Lung (tissue), 12 donors: ENCODE measurements around the gene C16orf86. TPM values are rescaled to one million over a fixed set of nuclear protein-coding genes. Genes with fewer than 3 reads are reported as not detected.

Experiments
- ATAC-seq: fragments of 200-7000 bp; cut with Tn5 transposase; one replicate; pipeline ENCODE4 v1.9.1; 2020; ENCODE audit warnings: moderate number of reproducible peaks; ENCODE audit not compliant: insufficient read depth, low FRiP score
- DNase-seq, 3 donors: peaks; one replicate each; pipeline ENCODE4 v3.0.0-alpha.2; 2013 to 2017
- H3K27ac ChIP-seq, 2 donors: one replicate each; pipeline ENCODE4 v1.5.1; 2013; ENCODE audit warnings: mild to moderate bottlenecking in 2 of 2, moderate library complexity in 2 of 2, control low read depth in 1 of 2, inconsistent platforms in 1 of 2, low read depth in 1 of 2, low read length in 1 of 2
- H3K27me3 ChIP-seq, 3 donors: one replicate each; pipeline ENCODE4 v1.5.1; 2013; ENCODE audit warnings: low read length in 2 of 3; ENCODE audit not compliant: control insufficient read depth in 3 of 3, insufficient read depth in 3 of 3
- H3K36me3 ChIP-seq, 4 donors: one replicate each; pipeline ENCODE4 v1.5.1; 2013; ENCODE audit warnings: low read length in 4 of 4, mild to moderate bottlenecking in 1 of 4, moderate library complexity in 1 of 4; ENCODE audit not compliant: control insufficient read depth in 4 of 4, insufficient read depth in 4 of 4
- H3K4me1 ChIP-seq, 5 donors: one replicate each; pipeline ENCODE4 v1.5.1; 2013; ENCODE audit warnings: low read length in 5 of 5, mild to moderate bottlenecking in 2 of 5, moderate library complexity in 1 of 5; ENCODE audit not compliant: control insufficient read depth in 5 of 5, insufficient read depth in 5 of 5
- H3K4me3 ChIP-seq: one replicate; pipeline ENCODE4 v1.5.1; 2013; ENCODE audit warnings: mild to moderate bottlenecking, control low read depth, moderate library complexity
- H3K9ac ChIP-seq, 2 donors: one replicate each; pipeline ENCODE4 v1.5.1; 2013; ENCODE audit warnings: low read length in 2 of 2, control low read depth in 1 of 2; ENCODE audit not compliant: insufficient read depth in 1 of 2
- H3K9me3 ChIP-seq, 4 donors: one replicate each; pipeline ENCODE4 v1.5.1; 2013; ENCODE audit warnings: low read length in 3 of 4, mild to moderate bottlenecking in 1 of 4, moderate library complexity in 1 of 4; ENCODE audit not compliant: control insufficient read depth in 4 of 4, insufficient read depth in 3 of 4
- CTCF ChIP-seq: IDR thresholded peaks from 2 replicates; pipeline ENCODE4 v1.5.1; 2012; ENCODE audit warnings: mild to moderate bottlenecking; ENCODE audit errors: control extremely low read depth, extremely low read depth
- WGBS, 2 donors: extraction: QIAGEN DNeasy Blood & Tissue Kit; methylation state at CpG; one replicate each; pipeline ENCODE4 v1.1.7; 2013; 5-methylcytosine and 5-hydroxymethylcytosine counted together
- polyA plus RNA-seq, 2 donors: library from polyadenylated mRNA; stranded (reverse); fragments of 200-250 nt; gene quantifications; one replicate each; pipeline ENCODE4 v1.2.1, GENCODE V29; 2013
- total RNA-seq, 2 donors: library from RNA; depleted of rRNA in 1 of 2; stranded (reverse); fragments of >200 nt in 1 of 2; gene quantifications; one replicate each; pipeline ENCODE4 v1.2.1, GENCODE V29; 2014 to 2021
- donor health status: control.
- donor health status: control.
- donor health status: Bipolar disorder and iron deficiency.
- donor health status: healthy.
- donor health status: DM: yes; HTN: yes; CAD: no.

Gene C16orf86
- total and polyA plus RNA-seq, 4 donors, result 3.7 to 6.4 (median 5.2) TPM

GRCh38 chr16:67658849-67659674 is 7.6 kb upstream of the C16orf86 start:
- Histone ChIP-seq H3K4me1 (peaks cover 2 to 13% (median 7%) of the 10 kb centered on the region in 5 donors), H3K27ac (no peak overlapping the region), H3K27me3 (peaks cover 0 to 8% (median 5%) of the 10 kb centered on the region in 3 donors), H3K4me3 (peak overlapping the region; percentile 81), H3K9me3 (no peaks in the 10 kb centered on the region), H3K9ac (no peak overlapping the region), H3K36me3 (peaks cover 0 to 20% (median 6%) of the 10 kb centered on the region in 4 donors)
- WGBS, 2 donors, result 38 to 62% methylated on average over 14 to 21 of the region's 21 CpGs
- no peak for TF ChIP-seq CTCF
- no peak for ATAC-seq
- DNase-seq, result no peak

GRCh38 chr16:67659675-67660563 is 6.7 kb upstream of the C16orf86 start, which contains the start of gene ACD:
ACD (minus strand) TSS chr16:67660260; CDS start chr16:67660220, 40 bp downstream.
- Histone ChIP-seq H3K9me3 (no peaks in the 10 kb centered on the region), H3K36me3 (peaks cover 0 to 20% (median 6%) of the 10 kb centered on the region in 4 donors)
- 0 to 1% methylated on average over 68 to 83 of the region's 83 CpGs for WGBS, 2 donors

GRCh38 chr16:67660564-67661028 is 6.0 kb upstream of the C16orf86 start, which contains the start of gene PARD6A:
PARD6A (plus strand) TSS chr16:67660960; CDS start chr16:67661039, 79 bp downstream.
- Histone ChIP-seq H3K9me3 (no peaks in the 10 kb centered on the region), H3K36me3 (peaks cover 0 to 20% (median 6%) of the 10 kb centered on the region in 4 donors), H3K9ac (peak within 1 kb of the TSS; percentile 59 to 94), H3K4me3 (peak within 1 kb of the TSS; percentile 81), H3K27ac (peak within 1 kb of the TSS; percentile 85 to 90), H3K4me1 (peaks cover 3 to 15% (median 7%) of the 10 kb centered on the region in 5 donors), H3K27me3 (no peaks in the 10 kb centered on the region)
- ATAC-seq (peak; percentile 80), DNase-seq (peak; percentile 96 to 97 (median 96))
- TF ChIP-seq CTCF, result no peak
- WGBS, 2 donors, result 0 to 1% methylated on average over 45 to 48 of the region's 48 CpGs

More at GRCh38 chr16:67659675-67660563, 6.7 kb upstream of the C16orf86 start, which contains the start of gene ACD:
- Histone ChIP-seq H3K4me3 (peak within 1 kb of the TSS; percentile 81), H3K4me1 (peaks cover 2 to 13% (median 7%) of the 10 kb centered on the region in 5 donors), H3K27me3 (peaks cover 0 to 5% (median 0%) of the 10 kb centered on the region in 3 donors), H3K9ac (peak within 1 kb of the TSS; percentile 59 to 94), H3K27ac (peak within 1 kb of the TSS; percentile 85 to 90)
- DNase-seq (peak; percentile 92 to 94 (median 93)), ATAC-seq (peak; percentile 92)
- TF ChIP-seq CTCF, result no peak
